Osteocyte (in vitro differentiated cells): Measurements from ENCODE around the gene MAP3K7CL. TPM values are rescaled to one million over a fixed set of nuclear protein-coding genes. Genes with fewer than 3 reads are reported as not detected.

ENCODE experiments used
- DNase-seq: peaks from one replicate; pipeline ENCODE4 v3.0.0; 2021; ENCODE audit warnings: mixed read lengths; ENCODE audit not compliant: unreplicated experiment; ENCODE audit errors: extremely low spot score
- H3K27ac Mint-ChIP-seq: one replicate; pipeline ENCODE4 v1.8.0; 2021; ENCODE audit warnings: mild to moderate bottlenecking, mixed read lengths; ENCODE audit not compliant: unreplicated experiment
- H3K27me3 Mint-ChIP-seq: one replicate; pipeline ENCODE4 v1.8.0; 2021; ENCODE audit warnings: mixed read lengths; ENCODE audit not compliant: unreplicated experiment
- H3K36me3 Mint-ChIP-seq: one replicate; pipeline ENCODE4 v1.8.0; 2021; ENCODE audit warnings: mixed read lengths; ENCODE audit not compliant: unreplicated experiment
- H3K4me1 Mint-ChIP-seq: one replicate; pipeline ENCODE4 v1.8.0; 2021; ENCODE audit warnings: mixed read lengths; ENCODE audit not compliant: unreplicated experiment
- H3K4me3 Mint-ChIP-seq: one replicate; pipeline ENCODE4 v1.8.0; 2021; ENCODE audit warnings: mild to moderate bottlenecking, moderate library complexity, mixed read lengths; ENCODE audit not compliant: unreplicated experiment
- H3K9me3 Mint-ChIP-seq: one replicate; pipeline ENCODE4 v1.8.0; 2021; ENCODE audit warnings: mixed read lengths; ENCODE audit not compliant: unreplicated experiment
- CTCF ChIP-seq: fragments of 200-600 bp; sonication (generic); IDR thresholded peaks from 2 replicates; pipeline ENCODE4 v1.5.0; 2021; ENCODE audit warnings: antibody characterized with exemption, mild to moderate bottlenecking, moderate library complexity
- total RNA-seq: library from RNA; stranded (reverse); gene quantifications from 2 replicates; pipeline ENCODE4 v1.2.1, GENCODE V29; 2021

Gene MAP3K7CL
- total RNA-seq, 1 donor from 2014 or later, result 1.8 TPM

GRCh38 chr21:29178926-29179325 lies 48.5 kb downstream of the MAP3K7CL start:
- DNase-seq, result no peak
- Mint-ChIP-seq H3K4me3 (no peak overlapping the region), H3K4me1 (peaks cover 50% of the 10 kb centered on the region), H3K9me3 (no peaks in the 10 kb centered on the region), H3K36me3 (no peaks in the 10 kb centered on the region), H3K27me3 (no peaks in the 10 kb centered on the region), H3K27ac (no peak overlapping the region)
- TF ChIP-seq CTCF, result no peak

- Mint-ChIP-seq H3K4me3 (no peak overlapping the region), H3K27me3 (no peaks in the 10 kb centered on the region), H3K27ac (no peak overlapping the region), H3K36me3 (no peaks in the 10 kb centered on the region), H3K9me3 (no peaks in the 10 kb centered on the region), H3K4me1 (peaks cover 54% of the 10 kb centered on the region)
- no peak for TF ChIP-seq CTCF
- DNase-seq, result no peak
Measured at GRCh38 chr21:29179503-29179902, 49.1 kb downstream of the MAP3K7CL start.

GRCh38 chr21:29181799-29182470 lies 51.5 kb downstream of the MAP3K7CL start:
- TF ChIP-seq CTCF, result no peak
- no peaks in the 10 kb centered on the region for H3K9me3 Mint-ChIP-seq
- H3K36me3 Mint-ChIP-seq, result no peaks in the 10 kb centered on the region
- H3K27me3 Mint-ChIP-seq, result no peaks in the 10 kb centered on the region
- H3K27ac Mint-ChIP-seq, result peak overlapping the region; percentile 97
- peaks cover 47% of the 10 kb centered on the region for H3K4me1 Mint-ChIP-seq
- H3K4me3 Mint-ChIP-seq, result peak overlapping the region; percentile 64
- no peak for DNase-seq

GRCh38 chr21:29182691-29183092 lies 52.2 kb downstream of the MAP3K7CL start:
- no peaks in the 10 kb centered on the region for H3K9me3 Mint-ChIP-seq
- no peak for TF ChIP-seq CTCF
- peaks cover 50% of the 10 kb centered on the region for H3K4me1 Mint-ChIP-seq

GRCh38 chr21:29184037-29184436 lies 53.6 kb downstream of the MAP3K7CL start:
- Mint-ChIP-seq H3K27ac (peak overlapping the region; percentile 97), H3K9me3 (no peaks in the 10 kb centered on the region), H3K4me1 (peaks cover 57% of the 10 kb centered on the region), H3K36me3 (no peaks in the 10 kb centered on the region), H3K27me3 (no peaks in the 10 kb centered on the region), H3K4me3 (no peak overlapping the region)
- DNase-seq, result no peak
- no peak for TF ChIP-seq CTCF

More at GRCh38 chr21:29182691-29183092, 52.2 kb downstream of the MAP3K7CL start:
- Mint-ChIP-seq H3K27me3 (no peaks in the 10 kb centered on the region), H3K4me3 (peak overlapping the region; percentile 64), H3K27ac (peak overlapping the region; percentile 97), H3K36me3 (no peaks in the 10 kb centered on the region)
- DNase-seq, result no peak
